Mononuclear cell (primary cell): ENCODE measurements around the gene THSD4. TPM values are rescaled to one million over a fixed set of nuclear protein-coding genes. Genes with fewer than 3 reads are reported as not detected.
"Not testable (repeated sequence)": the region's sequence is repeated elsewhere in the genome, so short reads cannot be mapped to it uniquely, and the experiment has no call there.

ENCODE experiments used
- H3K27me3 ChIP-seq: 2 replicates; pipeline ENCODE4 v1.6.0; 2011; ENCODE audit warnings: low read length, control low read depth; ENCODE audit not compliant: insufficient read depth
- H3K4me1 ChIP-seq: 2 replicates; pipeline ENCODE4 v1.5.1; 2011; ENCODE audit warnings: mild to moderate bottlenecking, low read length, control low read depth; ENCODE audit not compliant: insufficient read depth
- H3K4me3 ChIP-seq: 2 replicates; pipeline ENCODE4 v1.5.1; 2011; ENCODE audit warnings: mild to moderate bottlenecking, low read length, moderate library complexity
- H3K9me3 ChIP-seq: 2 replicates; pipeline ENCODE4 v1.5.1; 2011; ENCODE audit warnings: low read depth, mild to moderate bottlenecking, control low read depth, low read length
- total RNA-seq: library from RNA; depleted of rRNA; stranded (reverse); fragments of >200 nt; gene quantifications from one replicate; pipeline ENCODE4 v1.2.3, GENCODE V29; 2012

The THSD4 gene
- total RNA-seq, 1 donor: 0.10 TPM

- Histone ChIP-seq H3K9me3 (peaks cover 6% of the 10 kb centered on the region), H3K4me3 (no peak overlapping the region), H3K4me1 (no peaks in the 10 kb centered on the region), H3K27me3 (peaks cover 2% of the 10 kb centered on the region)
Observed at GRCh38 chr15:71168166-71168834, 53.0 kb downstream of the THSD4 start.

- Histone ChIP-seq H3K4me3 (no peak overlapping the region), H3K9me3 (peaks cover 6% of the 10 kb centered on the region), H3K27me3 (peaks cover 2% of the 10 kb centered on the region), H3K4me1 (no peaks in the 10 kb centered on the region)
Observed at GRCh38 chr15:71170163-71170562, 54.9 kb downstream of the THSD4 start.

GRCh38 chr15:71171195-71171594 lies 55.9 kb downstream of the THSD4 start:
- H3K9me3 ChIP-seq: peaks cover 6% of the 10 kb centered on the region

GRCh38 chr15:71174360-71174759 lies 59.1 kb downstream of the THSD4 start:
- H3K27me3 ChIP-seq, H3K4me3 ChIP-seq, H3K9me3 ChIP-seq, H3K4me1 ChIP-seq: not testable (repeated sequence)

More at GRCh38 chr15:71171195-71171594, 55.9 kb downstream of the THSD4 start:
- Histone ChIP-seq H3K4me3 (no peak overlapping the region), H3K4me1 (no peaks in the 10 kb centered on the region), H3K27me3 (peaks cover 2% of the 10 kb centered on the region)

- Histone ChIP-seq H3K27me3 (no peaks in the 10 kb centered on the region), H3K4me1 (no peaks in the 10 kb centered on the region), H3K4me3 (no peak overlapping the region), H3K9me3 (no peaks in the 10 kb centered on the region)
Observed at GRCh38 chr15:71180986-71181853, 65.9 kb downstream of the THSD4 start.

- Histone ChIP-seq H3K9me3 (no peaks in the 10 kb centered on the region), H3K27me3 (no peaks in the 10 kb centered on the region), H3K4me1 (no peaks in the 10 kb centered on the region)
Observed at GRCh38 chr15:71182522-71182921, 67.3 kb downstream of the THSD4 start.

GRCh38 chr15:71183063-71183462 lies 67.8 kb downstream of the THSD4 start:
- no peak overlapping the region for H3K4me3 ChIP-seq
- no peaks in the 10 kb centered on the region for H3K4me1 ChIP-seq
- H3K27me3 ChIP-seq: no peaks in the 10 kb centered on the region
- no peaks in the 10 kb centered on the region for H3K9me3 ChIP-seq

More at GRCh38 chr15:71182522-71182921, 67.3 kb downstream of the THSD4 start:
- H3K4me3 ChIP-seq: no peak overlapping the region

- Histone ChIP-seq H3K4me3 (no peak overlapping the region), H3K9me3 (no peaks in the 10 kb centered on the region), H3K4me1 (no peaks in the 10 kb centered on the region), H3K27me3 (no peaks in the 10 kb centered on the region)
Observed at GRCh38 chr15:71185706-71186105, 70.4 kb downstream of the THSD4 start.

- no peaks in the 10 kb centered on the region for H3K9me3 ChIP-seq
- H3K4me1 ChIP-seq: no peaks in the 10 kb centered on the region
- H3K27me3 ChIP-seq: no peaks in the 10 kb centered on the region
- H3K4me3 ChIP-seq: no peak overlapping the region
Observed at GRCh38 chr15:71186267-71186666, 71.0 kb downstream of the THSD4 start.

- no peaks in the 10 kb centered on the region for H3K9me3 ChIP-seq
- no peaks in the 10 kb centered on the region for H3K27me3 ChIP-seq
- no peak overlapping the region for H3K4me3 ChIP-seq
- no peaks in the 10 kb centered on the region for H3K4me1 ChIP-seq
Observed at GRCh38 chr15:71187078-71187477, 71.8 kb downstream of the THSD4 start.

GRCh38 chr15:71187526-71187925 lies 72.3 kb downstream of the THSD4 start:
- no peaks in the 10 kb centered on the region for H3K27me3 ChIP-seq

GRCh38 chr15:71189718-71190117 lies 74.4 kb downstream of the THSD4 start:
- no peak overlapping the region for H3K4me3 ChIP-seq
- no peaks in the 10 kb centered on the region for H3K27me3 ChIP-seq
- no peaks in the 10 kb centered on the region for H3K4me1 ChIP-seq
- no peaks in the 10 kb centered on the region for H3K9me3 ChIP-seq

More at GRCh38 chr15:71187526-71187925, 72.3 kb downstream of the THSD4 start:
- Histone ChIP-seq H3K9me3 (no peaks in the 10 kb centered on the region), H3K4me3 (no peak overlapping the region), H3K4me1 (no peaks in the 10 kb centered on the region)

- Histone ChIP-seq H3K4me3 (no peak overlapping the region), H3K27me3 (no peaks in the 10 kb centered on the region), H3K4me1 (no peaks in the 10 kb centered on the region), H3K9me3 (no peaks in the 10 kb centered on the region)
Observed at GRCh38 chr15:71191296-71191695, 76.0 kb downstream of the THSD4 start.

GRCh38 chr15:71192816-71193215 lies 77.5 kb downstream of the THSD4 start:
- no peaks in the 10 kb centered on the region for H3K27me3 ChIP-seq
- H3K9me3 ChIP-seq: no peaks in the 10 kb centered on the region
- H3K4me3 ChIP-seq: no peak overlapping the region

GRCh38 chr15:71194286-71194685 lies 79.0 kb downstream of the THSD4 start:
- Histone ChIP-seq H3K9me3 (no peaks in the 10 kb centered on the region), H3K27me3 (no peaks in the 10 kb centered on the region), H3K4me3 (no peak overlapping the region), H3K4me1 (no peaks in the 10 kb centered on the region)

More at GRCh38 chr15:71192816-71193215, 77.5 kb downstream of the THSD4 start:
- no peaks in the 10 kb centered on the region for H3K4me1 ChIP-seq
